Activated T-cell treated with anti-CD3 and anti-CD28 coated beads, Interleukin-2, amount 50 U/mL, for 24 hours (primary cell): ENCODE measurements around the gene FAM228A.
"Not testable (repeated sequence)": the region's sequence is repeated elsewhere in the genome, so short reads cannot be mapped to it uniquely, and the experiment has no call there.

ENCODE experiments used
- DNase-seq: peaks from one replicate; pipeline ENCODE4 v3.0.0-alpha.2; 2020
- H3K27ac Mint-ChIP-seq: 2 replicates; pipeline ENCODE4 v1.8.0; 2020; ENCODE audit warnings: mild to moderate bottlenecking, mixed read lengths
- H3K27me3 Mint-ChIP-seq: 2 replicates; pipeline ENCODE4 v1.8.0; 2020; ENCODE audit warnings: mixed read lengths
- H3K36me3 Mint-ChIP-seq: 2 replicates; pipeline ENCODE4 v1.8.0; 2020; ENCODE audit warnings: low read depth, mixed read lengths
- H3K4me1 Mint-ChIP-seq: 2 replicates; pipeline ENCODE4 v1.8.0; 2020; ENCODE audit warnings: low read depth, mixed read lengths
- H3K4me3 Mint-ChIP-seq: 2 replicates; pipeline ENCODE4 v1.8.0; 2020; ENCODE audit warnings: mild to moderate bottlenecking, moderate library complexity, mixed read lengths
- H3K9me3 Mint-ChIP-seq: 2 replicates; pipeline ENCODE4 v1.8.0; 2020; ENCODE audit warnings: mixed read lengths

FAM228A gene

GRCh38 chr2:24175631-24176187, 856 bp downstream of the FAM228A start:
- no peak for DNase-seq
- Mint-ChIP-seq H3K27me3 (peaks cover 6% of the 10 kb centered on the region), H3K9me3 (no peaks in the 10 kb centered on the region), H3K27ac (no peak overlapping the region), H3K36me3 (no peaks in the 10 kb centered on the region), H3K4me1 (no peaks in the 10 kb centered on the region), H3K4me3 (no peak overlapping the region)

- Mint-ChIP-seq H3K4me3 (no peak overlapping the region), H3K4me1 (no peaks in the 10 kb centered on the region), H3K27me3 (peaks cover 6% of the 10 kb centered on the region), H3K36me3 (no peaks in the 10 kb centered on the region), H3K27ac (no peak overlapping the region), H3K9me3 (no peaks in the 10 kb centered on the region)
- no peak for DNase-seq
These were observed 1.5 kb downstream of the FAM228A start for GRCh38 chr2:24176326-24176725.

- no peaks in the 10 kb centered on the region for H3K27me3 Mint-ChIP-seq
- no peak for DNase-seq
- H3K36me3 Mint-ChIP-seq = no peaks in the 10 kb centered on the region
- no peak overlapping the region for H3K27ac Mint-ChIP-seq
- no peaks in the 10 kb centered on the region for H3K9me3 Mint-ChIP-seq
- no peak overlapping the region for H3K4me3 Mint-ChIP-seq
- no peaks in the 10 kb centered on the region for H3K4me1 Mint-ChIP-seq
These were observed 4.8 kb downstream of the FAM228A start for GRCh38 chr2:24179683-24180082.

GRCh38 chr2:24181849-24182248, 7.0 kb downstream of the FAM228A start:
- Mint-ChIP-seq H3K4me3 (no peak overlapping the region), H3K9me3 (no peaks in the 10 kb centered on the region), H3K4me1 (no peaks in the 10 kb centered on the region), H3K27ac (no peak overlapping the region), H3K36me3 (no peaks in the 10 kb centered on the region), H3K27me3 (no peaks in the 10 kb centered on the region)
- no peak for DNase-seq

- no peak for DNase-seq
- Mint-ChIP-seq H3K4me1 (no peaks in the 10 kb centered on the region), H3K4me3 (no peak overlapping the region), H3K36me3 (no peaks in the 10 kb centered on the region), H3K9me3 (peaks cover 3% of the 10 kb centered on the region), H3K27me3 (no peaks in the 10 kb centered on the region), H3K27ac (no peak overlapping the region)
These were observed 7.7 kb downstream of the FAM228A start for GRCh38 chr2:24182507-24182906.

GRCh38 chr2:24183366-24184069, 8.7 kb downstream of the FAM228A start:
- Mint-ChIP-seq H3K4me1 (no peaks in the 10 kb centered on the region), H3K36me3 (no peaks in the 10 kb centered on the region), H3K9me3 (peaks cover 3% of the 10 kb centered on the region), H3K27me3 (no peaks in the 10 kb centered on the region), H3K27ac (no peak overlapping the region), H3K4me3 (no peak overlapping the region)
- DNase-seq = no peak

- DNase-seq = no peak
- H3K36me3 Mint-ChIP-seq = no peaks in the 10 kb centered on the region
- no peaks in the 10 kb centered on the region for H3K27me3 Mint-ChIP-seq
- H3K4me1 Mint-ChIP-seq = no peaks in the 10 kb centered on the region
- H3K9me3 Mint-ChIP-seq = peaks cover 6% of the 10 kb centered on the region
- H3K27ac Mint-ChIP-seq = no peak overlapping the region
- H3K4me3 Mint-ChIP-seq = no peak overlapping the region
These were observed 14.7 kb downstream of the FAM228A start for GRCh38 chr2:24189551-24189950.

GRCh38 chr2:24190503-24190902, 15.7 kb downstream of the FAM228A start:
- DNase-seq = no peak
- Mint-ChIP-seq H3K27ac (no peak overlapping the region), H3K4me1 (no peaks in the 10 kb centered on the region), H3K4me3 (no peak overlapping the region), H3K36me3 (no peaks in the 10 kb centered on the region), H3K9me3 (peaks cover 6% of the 10 kb centered on the region), H3K27me3 (no peaks in the 10 kb centered on the region)

- Mint-ChIP-seq H3K4me3 (no peak overlapping the region), H3K36me3 (no peaks in the 10 kb centered on the region), H3K4me1 (no peaks in the 10 kb centered on the region), H3K27me3 (no peaks in the 10 kb centered on the region), H3K27ac (no peak overlapping the region), H3K9me3 (peaks cover 6% of the 10 kb centered on the region)
- DNase-seq = no peak
These were observed 16.3 kb downstream of the FAM228A start for GRCh38 chr2:24191156-24191555.

- H3K4me1 Mint-ChIP-seq = no peaks in the 10 kb centered on the region
- no peaks in the 10 kb centered on the region for H3K27me3 Mint-ChIP-seq
- H3K27ac Mint-ChIP-seq = no peak overlapping the region
- H3K4me3 Mint-ChIP-seq = no peak overlapping the region
- H3K9me3 Mint-ChIP-seq = peaks cover 9% of the 10 kb centered on the region
- DNase-seq = no peak
- H3K36me3 Mint-ChIP-seq = no peaks in the 10 kb centered on the region
These were observed 17.0 kb downstream of the FAM228A start for GRCh38 chr2:24191848-24192247.

- Mint-ChIP-seq H3K9me3 (peaks cover 12% of the 10 kb centered on the region), H3K36me3 (peaks cover 15% of the 10 kb centered on the region)
- not testable (repeated sequence) for DNase-seq, H3K4me1 Mint-ChIP-seq, H3K4me3 Mint-ChIP-seq, H3K27ac Mint-ChIP-seq, H3K27me3 Mint-ChIP-seq
These were observed 22.4 kb downstream of the FAM228A start for GRCh38 chr2:24197213-24197612.

GRCh38 chr2:24199968-24200590, 25.2 kb downstream of the FAM228A start:
- Mint-ChIP-seq H3K9me3 (peaks cover 9% of the 10 kb centered on the region), H3K4me1 (no peaks in the 10 kb centered on the region), H3K4me3 (no peak overlapping the region), H3K27ac (no peak overlapping the region), H3K36me3 (peaks cover 42% of the 10 kb centered on the region), H3K27me3 (no peaks in the 10 kb centered on the region)
- no peak for DNase-seq

- H3K4me3 Mint-ChIP-seq = no peak overlapping the region
- H3K4me1 Mint-ChIP-seq = no peaks in the 10 kb centered on the region
- H3K27me3 Mint-ChIP-seq = no peaks in the 10 kb centered on the region
- H3K9me3 Mint-ChIP-seq = peaks cover 9% of the 10 kb centered on the region
- H3K27ac Mint-ChIP-seq = no peak overlapping the region
- no peak for DNase-seq
- H3K36me3 Mint-ChIP-seq = peaks cover 47% of the 10 kb centered on the region
These were observed 25.9 kb downstream of the FAM228A start for GRCh38 chr2:24200799-24201198.

- Mint-ChIP-seq H3K4me1 (no peaks in the 10 kb centered on the region), H3K36me3 (peaks cover 69% of the 10 kb centered on the region), H3K27ac (no peak overlapping the region), H3K27me3 (no peaks in the 10 kb centered on the region), H3K9me3 (peaks cover 5% of the 10 kb centered on the region), H3K4me3 (no peak overlapping the region)
- DNase-seq = no peak
These were observed 28.4 kb downstream of the FAM228A start for GRCh38 chr2:24203029-24203786.

- no peak overlapping the region for H3K27ac Mint-ChIP-seq
- H3K4me3 Mint-ChIP-seq = no peak overlapping the region
- no peaks in the 10 kb centered on the region for H3K27me3 Mint-ChIP-seq
- H3K4me1 Mint-ChIP-seq = no peaks in the 10 kb centered on the region
- H3K9me3 Mint-ChIP-seq = peaks cover 5% of the 10 kb centered on the region
- peaks cover 75% of the 10 kb centered on the region for H3K36me3 Mint-ChIP-seq
- DNase-seq = no peak
These were observed 28.9 kb downstream of the FAM228A start for GRCh38 chr2:24203787-24204150.
